BE2C (cell line): ENCODE data around the gene SRRD.
"Not testable (repeated sequence)": the region's sequence is repeated elsewhere in the genome, so short reads cannot be mapped to it uniquely, and the experiment has no call there.

ENCODE experiments used
- DNase-seq: peaks from one replicate; pipeline ENCODE4 v3.0.0-alpha.2; 2020
- H3K27me3 ChIP-seq: fragments of 250-450 bp; sonication (Bioruptor Pico); 2 replicates; pipeline ENCODE4 v1.5.1; 2020; ENCODE audit warnings: mild to moderate bottlenecking
- H3K36me3 ChIP-seq: fragments of 250-450 bp; sonication (Bioruptor Pico); 2 replicates; pipeline ENCODE4 v1.5.1; 2020; ENCODE audit warnings: mild to moderate bottlenecking
- H3K4me1 ChIP-seq: fragments of 250-450 bp; sonication (Bioruptor Pico); 2 replicates; pipeline ENCODE4 v1.5.1; 2020
- H3K4me3 ChIP-seq: 2 replicates; pipeline ENCODE4 v1.5.1; 2011; ENCODE audit warnings: low read depth, low read length
- H3K9me3 ChIP-seq: fragments of 250-450 bp; sonication (Bioruptor Pico); 2 replicates; pipeline ENCODE4 v1.5.1; 2020
- TF ChIP-seq, protein P1 (sequence below): IDR thresholded peaks from 2 replicates; pipeline ENCODE4 v1.5.1; 2012; ENCODE audit warnings: mild to moderate bottlenecking, low read depth, low read length

SRRD gene

GRCh38 chr22:26525946-26526564, 42.4 kb downstream of the SRRD start:
- TF ChIP-seq, protein P1, sequence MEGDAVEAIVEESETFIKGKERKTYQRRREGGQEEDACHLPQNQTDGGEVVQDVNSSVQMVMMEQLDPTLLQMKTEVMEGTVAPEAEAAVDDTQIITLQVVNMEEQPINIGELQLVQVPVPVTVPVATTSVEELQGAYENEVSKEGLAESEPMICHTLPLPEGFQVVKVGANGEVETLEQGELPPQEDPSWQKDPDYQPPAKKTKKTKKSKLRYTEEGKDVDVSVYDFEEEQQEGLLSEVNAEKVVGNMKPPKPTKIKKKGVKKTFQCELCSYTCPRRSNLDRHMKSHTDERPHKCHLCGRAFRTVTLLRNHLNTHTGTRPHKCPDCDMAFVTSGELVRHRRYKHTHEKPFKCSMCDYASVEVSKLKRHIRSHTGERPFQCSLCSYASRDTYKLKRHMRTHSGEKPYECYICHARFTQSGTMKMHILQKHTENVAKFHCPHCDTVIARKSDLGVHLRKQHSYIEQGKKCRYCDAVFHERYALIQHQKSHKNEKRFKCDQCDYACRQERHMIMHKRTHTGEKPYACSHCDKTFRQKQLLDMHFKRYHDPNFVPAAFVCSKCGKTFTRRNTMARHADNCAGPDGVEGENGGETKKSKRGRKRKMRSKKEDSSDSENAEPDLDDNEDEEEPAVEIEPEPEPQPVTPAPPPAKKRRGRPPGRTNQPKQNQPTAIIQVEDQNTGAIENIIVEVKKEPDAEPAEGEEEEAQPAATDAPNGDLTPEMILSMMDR: no peak
- no peaks in the 10 kb centered on the region for H3K9me3 ChIP-seq
- DNase-seq: no peak
- H3K4me3 ChIP-seq: no peak overlapping the region
- H3K4me1 ChIP-seq: no peaks in the 10 kb centered on the region
- H3K36me3 ChIP-seq: no peaks in the 10 kb centered on the region
- no peaks in the 10 kb centered on the region for H3K27me3 ChIP-seq

GRCh38 chr22:26527167-26527566, 43.5 kb downstream of the SRRD start:
- Histone ChIP-seq H3K9me3 (no peaks in the 10 kb centered on the region), H3K36me3 (no peaks in the 10 kb centered on the region), H3K4me3 (no peak overlapping the region), H3K27me3 (no peaks in the 10 kb centered on the region), H3K4me1 (no peaks in the 10 kb centered on the region)
- TF ChIP-seq, protein P1: no peak
- no peak for DNase-seq

- Histone ChIP-seq H3K4me1 (no peaks in the 10 kb centered on the region), H3K27me3 (no peaks in the 10 kb centered on the region), H3K4me3 (no peak overlapping the region), H3K36me3 (no peaks in the 10 kb centered on the region), H3K9me3 (no peaks in the 10 kb centered on the region)
- TF ChIP-seq, protein P1: no peak
- no peak for DNase-seq
Measured at GRCh38 chr22:26527574-26528465, 44.1 kb downstream of the SRRD start.

DNA sequence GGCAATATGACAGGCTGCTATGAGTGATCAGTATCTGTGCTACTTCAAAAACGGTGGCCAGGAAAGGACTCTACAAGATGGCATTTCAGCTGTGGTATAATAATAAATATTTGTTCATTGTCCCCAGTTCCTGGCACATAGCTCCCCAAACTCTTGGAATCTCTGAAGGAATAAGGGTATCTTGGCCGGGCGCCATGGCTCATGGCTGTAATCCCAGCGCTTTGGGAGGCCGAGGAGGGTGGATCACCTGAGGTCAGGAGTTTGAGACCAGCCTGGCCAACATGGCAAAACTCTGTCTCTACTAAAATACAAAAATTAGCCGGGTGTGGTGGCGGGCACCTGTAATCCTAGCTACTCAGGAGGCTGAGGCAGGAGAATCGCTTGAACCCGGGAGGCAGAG, 44.8 kb downstream of the SRRD start:
- not testable (repeated sequence) for H3K36me3 ChIP-seq, DNase-seq, H3K9me3 ChIP-seq, H3K4me3 ChIP-seq, H3K27me3 ChIP-seq, H3K4me1 ChIP-seq

- H3K4me3 ChIP-seq: no peak overlapping the region
- DNase-seq: no peak
- H3K4me1 ChIP-seq: no peaks in the 10 kb centered on the region
- H3K36me3 ChIP-seq: no peaks in the 10 kb centered on the region
- TF ChIP-seq, protein P1: no peak
- no peaks in the 10 kb centered on the region for H3K9me3 ChIP-seq
- H3K27me3 ChIP-seq: no peaks in the 10 kb centered on the region
Measured at GRCh38 chr22:26529345-26529744, 45.7 kb downstream of the SRRD start.

DNA sequence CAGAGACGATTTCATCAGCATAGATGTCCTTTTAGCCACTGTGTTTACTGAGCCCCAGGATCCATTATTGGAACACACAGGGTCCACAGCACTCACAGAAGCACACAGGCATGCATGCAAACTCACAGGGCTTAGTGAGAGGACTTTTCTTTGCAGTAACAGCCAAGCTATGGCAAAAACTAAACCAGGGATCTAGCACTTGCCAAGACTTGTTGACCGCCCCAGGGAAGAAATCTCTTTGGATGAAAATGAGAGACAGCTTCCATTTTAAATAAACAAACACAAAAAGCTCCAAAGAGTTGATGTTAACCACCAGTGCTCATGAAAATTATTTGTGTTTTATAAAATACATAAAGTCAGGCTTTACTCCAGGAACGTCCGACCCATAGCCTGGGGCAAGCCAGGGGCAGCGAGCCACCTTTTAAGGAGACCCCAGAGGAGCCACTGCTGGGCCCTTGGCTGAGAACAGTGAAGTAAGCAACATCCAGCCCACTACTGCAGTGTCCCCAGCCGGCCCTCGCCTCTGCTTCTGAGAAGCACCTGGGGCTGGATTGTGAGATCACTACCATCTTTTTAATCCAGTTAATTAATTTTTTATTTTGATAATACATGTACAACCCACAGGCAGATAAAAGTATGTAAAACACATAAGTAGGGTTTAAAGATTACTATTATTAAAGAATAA, 50.6 kb downstream of the SRRD start:
- no peaks in the 10 kb centered on the region for H3K27me3 ChIP-seq
- H3K4me3 ChIP-seq: no peak overlapping the region
- TF ChIP-seq, protein P1: no peak
- no peaks in the 10 kb centered on the region for H3K36me3 ChIP-seq
- H3K4me1 ChIP-seq: no peaks in the 10 kb centered on the region
- no peaks in the 10 kb centered on the region for H3K9me3 ChIP-seq
- DNase-seq: no peak
